A172 (cell line): ENCODE measurements around the gene CPSF7. TPM values are rescaled to one million over a fixed set of nuclear protein-coding genes. Genes with fewer than 3 reads are reported as not detected.
"Not testable (repeated sequence)": the region's sequence is repeated elsewhere in the genome, so short reads cannot be mapped to it uniquely, and the experiment has no call there.

Experiments
- DNase-seq: peaks from one replicate; pipeline ENCODE4 v3.0.0-alpha.2; 2015; ENCODE audit warnings: low spot score
- total RNA-seq: library from RNA; depleted of rRNA; stranded (reverse); fragments of >200 nt; shearing (Covaris generic); gene quantifications from 2 replicates; pipeline ENCODE4 v1.2.3, GENCODE V29; 2014; rRNA removed

The CPSF7 gene
- total RNA-seq: 26.9 and 34.3 TPM in 2 replicates

- peak; percentile 86 for DNase-seq
These were observed at the start of gene CPSF7, which contains the start of gene SDHAF2 for GRCh38 chr11:61429691-61430582. CPSF7 (minus strand) TSS chr11:61429975; CDS start chr11:61429235, 740 bp downstream. SDHAF2 (plus strand) TSS chr11:61430124; CDS start chr11:61430147, 23 bp downstream.

GRCh38 chr11:61477727-61478148 lies 48.0 kb upstream of the CPSF7 start:
- DNase-seq: no peak

- DNase-seq: no peak
These were observed 47.4 kb upstream of the CPSF7 start for GRCh38 chr11:61477126-61477525.

- no peak for DNase-seq
These were observed 46.6 kb upstream of the CPSF7 start for GRCh38 chr11:61476371-61476770.

- no peak for DNase-seq
These were observed 45.7 kb upstream of the CPSF7 start for GRCh38 chr11:61475433-61475832.

GRCh38 chr11:61474013-61474643 lies 44.4 kb upstream of the CPSF7 start:
- DNase-seq: no peak

GRCh38 chr11:61473370-61474012 lies 43.7 kb upstream of the CPSF7 start:
- DNase-seq: no peak

- no peak for DNase-seq
These were observed 43.1 kb upstream of the CPSF7 start for GRCh38 chr11:61472868-61473267.

- DNase-seq: no peak
These were observed 42.5 kb upstream of the CPSF7 start for GRCh38 chr11:61472282-61472681.

GRCh38 chr11:61468002-61468401 lies 38.2 kb upstream of the CPSF7 start:
- no peak for DNase-seq

- DNase-seq: not testable (repeated sequence)
These were observed 37.8 kb upstream of the CPSF7 start for GRCh38 chr11:61467602-61468001.

- no peak for DNase-seq
These were observed 31.2 kb upstream of the CPSF7 start for GRCh38 chr11:61460986-61461385.

GRCh38 chr11:61460474-61460881 lies 30.7 kb upstream of the CPSF7 start:
- DNase-seq: peak; percentile 55

- DNase-seq: no peak
These were observed 24.7 kb upstream of the CPSF7 start for GRCh38 chr11:61454520-61454919.

- no peak for DNase-seq
These were observed 23.9 kb upstream of the CPSF7 start for GRCh38 chr11:61453695-61454094.

- no peak for DNase-seq
These were observed 23.1 kb upstream of the CPSF7 start for GRCh38 chr11:61452825-61453224.

GRCh38 chr11:61448552-61448927 lies 18.8 kb upstream of the CPSF7 start:
- no peak for DNase-seq

- DNase-seq: no peak
These were observed 18.1 kb upstream of the CPSF7 start for GRCh38 chr11:61447601-61448551.

GRCh38 chr11:61446211-61446651 lies 16.5 kb upstream of the CPSF7 start:
- DNase-seq: peak; percentile 92

- DNase-seq: no peak
These were observed 15.7 kb upstream of the CPSF7 start for GRCh38 chr11:61445516-61445915.

GRCh38 chr11:61442616-61443015 lies 12.8 kb upstream of the CPSF7 start:
- DNase-seq: no peak
